Measurements from ENCODE around the gene LTN1.

- TF ChIP-seq CTCF (conservative IDR thresholded peaks at IDR 0.05; ENCODE audit: low read length), result no peak
- TF ChIP-seq EZH2phosphoT487 (IDR thresholded peaks at IDR 0.05; ENCODE audit: borderline replicate concordance), result no peak
These were observed 100.2 kb downstream of the LTN1 start for GRCh38 chr21:28892199-28893111.

Data from Loucy (cell line).